ENCODE results near the gene CTNNBL1. TPM values are rescaled to one million over a fixed set of nuclear protein-coding genes. Genes with fewer than 3 reads are reported as not detected.

The CTNNBL1 gene
- total and polyA plus RNA-seq, 2 donors (not counting 3 experiments of a cell fraction or from before 2014, with no cell fraction given) = 20.8 to 60.2 TPM

DNA sequence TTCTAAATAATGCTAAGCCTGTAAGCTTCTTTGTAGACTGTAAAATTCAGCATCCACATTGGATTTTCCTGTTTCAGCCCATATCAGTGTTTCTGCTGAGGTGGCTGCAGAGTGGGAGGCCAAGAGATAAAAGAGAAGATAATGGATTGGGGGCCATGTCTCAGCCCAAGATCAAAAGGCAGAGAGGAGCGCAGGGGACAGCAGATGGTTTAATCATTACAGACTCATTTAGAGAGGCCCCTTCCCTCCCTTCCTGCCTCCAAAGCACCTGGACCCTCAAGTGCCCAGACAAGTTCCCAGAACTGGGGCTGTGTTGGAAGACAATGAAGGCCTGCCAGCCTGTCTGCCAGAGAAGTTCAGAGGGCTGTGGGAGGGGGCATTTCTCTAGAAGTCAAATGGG is 20.4 kb upstream of the CTNNBL1 start:
- FAIRE-seq (no peak), DNase-seq (ENCODE audit: low read depth, low spot score) (no peak)
- Histone ChIP-seq H3K4me2 (ENCODE audit: insufficient read depth, low read length) (no peak overlapping the region), H3K79me2 (ENCODE audit: control insufficient read depth, insufficient read depth, low read length) (no peaks in the 10 kb centered on the region), H3K4me3 (replicated peaks in 1 of 3; ENCODE audit: insufficient read depth in 1 of 3, low read depth in 1 of 3, low read length in 3 of 3) (no peak overlapping the region), H2AFZ (ENCODE audit: low read depth, low read length) (no peak overlapping the region), H3K9ac (replicated peaks; ENCODE audit: extremely low read depth, insufficient read depth, low read length) (no peak overlapping the region), H3K9me3 (replicated peaks; ENCODE audit: control insufficient read depth, insufficient read depth, low read length) (no peaks in the 10 kb centered on the region), H3K27ac (ENCODE audit: insufficient read depth, low read depth, low read length) (no peak overlapping the region), H3K9me1 (replicated peaks; ENCODE audit: control insufficient read depth, extremely low read depth, insufficient read depth, low read length) (no peaks in the 10 kb centered on the region), H3K36me3 (ENCODE audit: control insufficient read depth in 2 of 2, extremely low read depth in 1 of 2, insufficient read depth in 2 of 2, low read length in 2 of 2) (no peaks in the 10 kb centered on the region), H4K20me1 (replicated peaks; ENCODE audit: control insufficient read depth, extremely low read depth, insufficient read depth, low read length) (no peaks in the 10 kb centered on the region), H3K4me1 (ENCODE audit: control insufficient read depth, extremely low read depth, insufficient read depth, low read length) (no peaks in the 10 kb centered on the region), H3K27me3 (ENCODE audit: control insufficient read depth in 2 of 2, insufficient read depth in 2 of 2, low read length in 2 of 2) (peaks cover 14 to 30% of the 10 kb centered on the region in 2 experiments)
- BruUV-seq (replicated peaks) = no TSS peak
- CTCF ChIA-PET = no interaction called here
- POLR2A ChIA-PET = no interaction called here
- intact Hi-C loops (cut with micrococcal nuclease) (no loop called here), dilution Hi-C loops (cut with MboI; ENCODE audit: extremely low pct_ligation_motif_present, low sequenced_read_pairs) (no loop called here)
- TF ChIP-seq MYC (IDR thresholded peaks at IDR 0.05; ENCODE audit: low read depth, low read length) (no peak), GATA2 (IDR thresholded peaks at IDR 0.05; ENCODE audit: insufficient read depth, insufficient read length, low read depth, low read length) (no peak), POLR2AphosphoS5 (IDR thresholded peaks at IDR 0.05; ENCODE audit: insufficient read depth, low read depth, low read length) (no peak), FOS (IDR thresholded peaks at IDR 0.05; ENCODE audit: borderline replicate concordance, insufficient read depth, low read length) (no peak), POLR2A (IDR thresholded peaks at IDR 0.05; ENCODE audit: low read depth, low read length) (no peak), EZH2 (IDR thresholded peaks at IDR 0.05; ENCODE audit: borderline replicate concordance, low read depth, low read length, severe bottlenecking) (no peak), JUN (IDR thresholded peaks at IDR 0.05; ENCODE audit: borderline replicate concordance, insufficient read depth, insufficient read length, low read depth) (no peak)
- TF ChIP-seq, protein P1, sequence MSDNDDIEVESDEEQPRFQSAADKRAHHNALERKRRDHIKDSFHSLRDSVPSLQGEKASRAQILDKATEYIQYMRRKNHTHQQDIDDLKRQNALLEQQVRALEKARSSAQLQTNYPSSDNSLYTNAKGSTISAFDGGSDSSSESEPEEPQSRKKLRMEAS (IDR thresholded peaks at IDR 0.05; ENCODE audit: insufficient read depth, insufficient read length) = no peak
- TF ChIP-seq, protein P2, sequence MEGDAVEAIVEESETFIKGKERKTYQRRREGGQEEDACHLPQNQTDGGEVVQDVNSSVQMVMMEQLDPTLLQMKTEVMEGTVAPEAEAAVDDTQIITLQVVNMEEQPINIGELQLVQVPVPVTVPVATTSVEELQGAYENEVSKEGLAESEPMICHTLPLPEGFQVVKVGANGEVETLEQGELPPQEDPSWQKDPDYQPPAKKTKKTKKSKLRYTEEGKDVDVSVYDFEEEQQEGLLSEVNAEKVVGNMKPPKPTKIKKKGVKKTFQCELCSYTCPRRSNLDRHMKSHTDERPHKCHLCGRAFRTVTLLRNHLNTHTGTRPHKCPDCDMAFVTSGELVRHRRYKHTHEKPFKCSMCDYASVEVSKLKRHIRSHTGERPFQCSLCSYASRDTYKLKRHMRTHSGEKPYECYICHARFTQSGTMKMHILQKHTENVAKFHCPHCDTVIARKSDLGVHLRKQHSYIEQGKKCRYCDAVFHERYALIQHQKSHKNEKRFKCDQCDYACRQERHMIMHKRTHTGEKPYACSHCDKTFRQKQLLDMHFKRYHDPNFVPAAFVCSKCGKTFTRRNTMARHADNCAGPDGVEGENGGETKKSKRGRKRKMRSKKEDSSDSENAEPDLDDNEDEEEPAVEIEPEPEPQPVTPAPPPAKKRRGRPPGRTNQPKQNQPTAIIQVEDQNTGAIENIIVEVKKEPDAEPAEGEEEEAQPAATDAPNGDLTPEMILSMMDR (IDR thresholded peaks at IDR 0.05; ENCODE audit: extremely low read depth in 1 of 2, insufficient read depth in 1 of 2, low read depth in 1 of 2, low read length in 2 of 2) = no peak
